Ramos (cell line): ENCODE data around the gene ARHGAP29.

Source experiments
- in situ Hi-C: fragments of 300-500 bp; cut with MboI; formaldehyde crosslinking; loops from one replicate; pipeline ENCODE4 v1.14.3; 2022; ENCODE audit warnings: low sequenced_read_pairs; ENCODE audit not compliant: unreplicated experiment

ARHGAP29 gene

GRCh38 chr1:94237291-94238226, at the start of gene ARHGAP29:
TSS of gene ARHGAP29 (minus strand) at chr1:94237584. CDS start at chr1:94231611, 5,973 bp downstream.
- in situ Hi-C loops: no loop called here

GRCh38 chr1:94286864-94287437, 49.6 kb upstream of the ARHGAP29 start:
- in situ Hi-C loops: no loop called here

- in situ Hi-C loops: no loop called here
These were observed 47.8 kb upstream of the ARHGAP29 start for GRCh38 chr1:94285031-94285654.

DNA sequence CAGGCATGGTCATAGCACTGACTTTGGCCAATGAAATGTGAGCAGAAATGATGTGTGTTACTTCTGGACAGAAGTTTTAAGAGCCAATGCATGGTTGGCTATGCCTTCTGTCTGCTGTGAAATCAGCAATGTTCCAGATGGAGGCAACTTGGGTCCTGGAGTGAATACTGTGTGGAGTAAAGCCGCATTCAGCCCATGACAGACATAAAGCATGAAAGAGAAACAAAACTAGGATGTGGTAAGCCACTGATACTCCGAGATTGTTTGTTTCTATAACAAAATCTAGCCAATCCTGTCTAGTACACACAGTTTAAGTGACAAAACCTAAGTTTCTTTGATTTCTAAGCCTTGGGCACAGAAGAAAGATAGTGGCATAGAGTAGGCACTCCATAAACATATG, 47.1 kb upstream of the ARHGAP29 start:
- in situ Hi-C loops: no loop called here

DNA sequence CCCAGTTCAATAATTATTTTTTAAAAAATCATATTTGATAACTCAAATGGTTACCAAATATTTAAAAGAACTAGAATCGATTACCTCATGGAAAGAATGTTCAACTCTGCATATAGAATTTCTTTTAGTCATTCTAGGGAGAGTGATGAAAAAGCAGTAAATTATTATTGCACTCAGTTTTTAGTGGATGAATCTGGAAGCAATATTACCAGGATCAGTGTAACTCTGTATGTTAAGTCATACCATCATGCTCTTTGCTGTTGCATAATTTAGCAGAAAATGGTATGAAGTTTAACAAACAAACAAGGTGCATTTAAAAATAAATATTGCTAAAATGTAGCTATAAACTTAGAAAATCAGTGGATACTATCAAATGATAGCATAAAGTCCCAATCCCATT, 46.1 kb upstream of the ARHGAP29 start:
- in situ Hi-C loops: no loop called here

- in situ Hi-C loops: no loop called here
These were observed 44.8 kb upstream of the ARHGAP29 start for GRCh38 chr1:94282143-94282711.

GRCh38 chr1:94281361-94282142, 44.2 kb upstream of the ARHGAP29 start:
- in situ Hi-C loops: no loop called here

DNA sequence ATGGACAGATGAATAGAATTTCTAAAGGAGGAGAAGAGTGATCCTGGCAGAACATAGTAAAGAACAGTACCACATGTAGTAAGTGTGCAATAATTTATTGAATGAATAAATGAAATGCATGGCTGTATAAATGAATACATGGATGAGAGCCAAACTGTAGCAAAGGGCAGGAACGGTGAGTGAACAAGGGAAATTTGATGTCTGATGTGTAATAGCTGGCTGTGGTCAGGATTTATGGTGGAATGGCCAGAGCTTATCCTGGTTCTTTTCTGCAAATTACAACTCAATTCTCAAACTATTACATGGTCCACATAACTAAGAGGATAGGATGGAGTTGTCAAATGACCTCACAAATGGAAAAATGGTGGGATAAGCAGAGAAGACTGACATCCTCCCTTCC, 43.2 kb upstream of the ARHGAP29 start:
- in situ Hi-C loops: no loop called here

DNA sequence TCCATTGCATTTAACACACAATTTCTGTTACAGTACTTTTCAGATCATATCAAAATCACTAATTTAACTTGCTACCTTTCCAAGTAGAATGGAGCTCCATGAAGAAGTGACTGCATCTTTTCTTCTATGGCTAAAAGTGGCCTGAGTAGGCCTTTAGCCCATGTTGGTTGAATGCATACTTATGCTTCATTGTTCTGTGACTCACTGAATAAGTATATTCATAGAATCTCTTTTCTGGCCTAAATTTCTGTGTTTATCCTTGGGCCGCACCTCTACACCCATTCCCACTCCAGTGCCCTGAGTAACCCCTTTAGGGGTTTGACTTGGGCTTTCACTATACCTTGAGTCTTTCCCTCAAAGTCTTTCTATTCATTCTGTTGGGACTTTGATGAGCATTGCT, 42.1 kb upstream of the ARHGAP29 start:
- in situ Hi-C loops: no loop called here

GRCh38 chr1:94279038-94279437, 41.7 kb upstream of the ARHGAP29 start:
- in situ Hi-C loops: no loop called here

DNA sequence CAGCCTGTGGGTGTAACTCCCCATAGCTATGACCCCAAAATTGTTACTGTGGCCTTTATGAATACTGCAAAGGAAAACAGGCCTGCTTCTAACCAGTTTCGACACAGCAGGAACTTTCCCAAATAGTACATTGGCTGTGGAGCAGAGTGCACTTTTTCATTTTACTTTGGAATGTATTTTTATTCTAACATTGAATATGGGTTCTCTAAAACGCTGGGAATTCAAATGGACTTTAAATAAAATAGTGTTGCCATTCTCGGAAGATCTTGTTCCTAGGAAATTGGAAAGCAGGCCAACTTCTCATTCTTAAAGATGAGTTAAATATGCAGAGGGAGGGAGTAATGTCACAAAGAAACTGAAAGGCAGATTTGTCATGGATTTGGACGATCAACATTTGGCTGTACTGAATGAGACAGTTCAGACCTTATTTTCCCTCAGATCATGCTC, 39.6 kb upstream of the ARHGAP29 start:
- in situ Hi-C loops: no loop called here

- in situ Hi-C loops: no loop called here
These were observed 37.7 kb upstream of the ARHGAP29 start for GRCh38 chr1:94275083-94275482.

DNA sequence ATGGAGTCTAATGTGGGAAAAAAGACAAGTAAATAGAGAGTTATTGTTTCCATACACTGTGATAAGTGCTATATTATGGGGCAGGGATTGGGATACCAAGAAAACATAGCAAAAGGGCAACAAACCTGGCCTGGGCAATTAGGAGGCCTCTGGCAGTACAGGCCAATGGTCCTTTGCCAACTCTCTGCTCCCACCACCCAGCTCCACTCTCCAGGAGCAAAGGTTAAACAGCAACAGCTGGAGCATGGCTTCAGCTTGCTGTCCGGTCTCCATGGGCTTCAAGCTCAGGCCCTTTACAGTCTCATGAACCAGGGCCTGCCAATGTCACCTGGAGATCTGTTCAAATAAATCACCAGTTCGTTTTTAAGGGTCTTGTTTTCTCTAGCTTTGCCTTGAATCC, 37.2 kb upstream of the ARHGAP29 start:
- in situ Hi-C loops: no loop called here

- in situ Hi-C loops: no loop called here
These were observed 35.7 kb upstream of the ARHGAP29 start for GRCh38 chr1:94273111-94273510.

DNA sequence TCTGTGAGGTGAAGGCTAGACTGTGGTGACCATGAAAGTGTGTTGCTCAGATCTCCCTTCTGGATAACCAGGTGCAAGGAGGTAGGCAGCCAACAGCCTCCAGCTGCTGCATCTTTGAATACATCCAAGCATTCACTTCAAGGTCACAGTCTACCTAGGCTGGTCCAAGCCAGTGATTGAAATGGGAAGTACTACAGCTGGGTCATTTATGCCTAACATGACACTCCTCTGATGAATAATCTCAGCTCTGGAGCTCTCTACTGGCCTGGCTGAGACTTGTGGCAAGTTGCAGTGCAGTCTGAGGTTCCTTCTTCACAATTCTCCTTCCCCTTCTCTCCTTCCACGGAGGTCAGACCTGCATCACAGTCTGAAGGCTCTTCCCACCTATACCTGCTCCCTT, 35.0 kb upstream of the ARHGAP29 start:
- in situ Hi-C loops: no loop called here

DNA sequence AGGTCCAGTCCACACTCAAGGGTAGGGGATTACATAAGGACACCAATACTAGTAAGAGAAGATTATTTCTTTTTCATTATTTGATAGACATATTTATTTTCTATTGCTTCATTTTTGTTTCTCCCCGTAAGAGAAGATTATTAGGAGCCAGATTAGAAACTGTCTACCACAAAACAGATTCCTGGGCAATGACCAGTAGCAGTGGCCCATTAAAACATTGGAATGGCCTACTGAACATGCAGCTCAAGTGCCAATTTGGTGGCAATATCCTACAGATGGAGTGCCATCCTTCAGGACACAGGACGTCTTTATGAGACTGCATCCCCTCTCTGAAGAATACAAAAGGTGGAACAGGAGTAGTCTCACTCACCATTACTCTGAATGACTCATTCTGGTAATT, 34.0 kb upstream of the ARHGAP29 start:
- in situ Hi-C loops: no loop called here

- in situ Hi-C loops: no loop called here
These were observed 33.4 kb upstream of the ARHGAP29 start for GRCh38 chr1:94270801-94271203.

DNA sequence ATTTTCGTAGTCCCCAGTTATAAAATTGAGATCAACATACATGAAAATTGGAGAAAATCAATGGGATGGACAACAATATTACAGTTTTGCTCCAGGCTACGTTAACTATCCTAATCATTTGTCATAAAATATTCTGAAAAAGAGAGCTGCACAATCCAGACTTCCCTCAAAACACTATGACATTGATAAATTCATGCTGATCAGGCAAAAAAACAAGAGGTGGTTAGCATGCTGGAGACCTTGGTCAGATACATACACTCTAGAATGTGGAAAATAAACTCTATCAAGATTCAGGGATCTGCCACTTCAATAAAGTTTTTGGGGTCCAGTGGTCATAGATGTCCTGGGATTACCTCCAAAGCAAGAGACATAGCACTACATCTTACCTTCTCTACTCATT, 32.5 kb upstream of the ARHGAP29 start:
- in situ Hi-C loops: no loop called here

GRCh38 chr1:94265906-94266305, 28.5 kb upstream of the ARHGAP29 start:
- in situ Hi-C loops: no loop called here

DNA sequence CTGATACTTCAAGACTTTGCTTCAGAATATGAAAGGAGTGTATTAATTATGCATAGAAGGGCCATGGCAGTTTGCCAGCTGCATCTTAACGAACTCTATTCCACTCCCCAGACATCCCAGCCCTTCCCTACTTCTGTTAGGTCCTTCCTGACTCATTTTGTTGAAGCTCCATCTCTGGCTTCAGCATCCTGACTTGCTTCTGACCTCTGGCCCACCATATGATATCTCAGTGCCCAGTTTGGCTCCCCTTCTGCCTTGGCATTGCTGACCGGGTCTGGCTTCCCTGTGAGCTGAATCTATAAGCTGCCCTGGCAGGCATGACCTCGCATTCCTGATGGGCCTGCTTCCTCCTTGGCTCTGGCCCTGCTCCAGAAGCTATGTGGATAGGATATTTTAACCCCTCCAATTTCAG, 27.6 kb upstream of the ARHGAP29 start:
- in situ Hi-C loops: no loop called here
